B cell (primary cell): ENCODE data around the gene SH3D19. TPM values are rescaled to one million over a fixed set of nuclear protein-coding genes. Genes with fewer than 3 reads are reported as not detected.

Source experiments
- ATAC-seq: fragments of 200-7000 bp; cut with Tn5 transposase; one replicate; pipeline ENCODE4 v1.10.0; 2021; ENCODE audit warnings: low read depth, mild to moderate bottlenecking, moderate number of reproducible peaks, moderate library complexity
- CTCF ChIA-PET: fragments of 350-600 bp; sonication (Branson Sonifier 250); formaldehyde crosslinking; loops from one replicate; lab custom pipeline; 2021; ENCODE audit warnings: antibody characterized with exemption, inconsistent platforms; lab: Charles Lee
- POLR2A ChIA-PET: fragments of 350-600 bp; sonication (Branson Sonifier 250); formaldehyde crosslinking; loops from one replicate; lab custom pipeline; 2021; ENCODE audit warnings: antibody characterized with exemption; lab: Charles Lee
- DNase-seq: peaks from one replicate; pipeline ENCODE4 v3.0.0; 2013
- H2AFZ ChIP-seq: 2 replicates; pipeline ENCODE4 v1.6.1; 2012; ENCODE audit warnings: mild to moderate bottlenecking, low read depth, low read length; ENCODE audit not compliant: insufficient read depth, poor library complexity, severe bottlenecking
- H3K27ac ChIP-seq, 2 donors: 1 replicate in 1 of 2; 2 replicates in 1 of 2; pipeline ENCODE4 v1.5.1; 2012 to 2013; ENCODE audit warnings: low read length in 2 of 2, mild to moderate bottlenecking in 2 of 2, moderate library complexity in 1 of 2
- H3K27me3 ChIP-seq, 4 experiments: fragments of 200-600 bp in 1 of 4; sonication (generic) in 1 of 4; replicated peaks in 1 of 4; 1 replicate in 2 of 4; 2 replicates in 2 of 4; pipeline versions ENCODE4 v1.6.1 to v1.7.0; 2013 to 2016; ENCODE audit warnings: low read length in 3 of 4, mild to moderate bottlenecking in 2 of 4, mixed read lengths in 1 of 4, moderate library complexity in 1 of 4; ENCODE audit not compliant: insufficient read depth in 4 of 4, control insufficient read depth in 3 of 4; ENCODE audit errors: control extremely low read depth in 1 of 4
- H3K36me3 ChIP-seq, 2 experiments: replicated peaks in 1 of 2; 1 replicate in 1 of 2; 2 replicates in 1 of 2; pipeline versions ENCODE4 v1.6.1 to v1.7.1; 2013; ENCODE audit warnings: low read length in 1 of 2; ENCODE audit not compliant: insufficient read depth in 2 of 2, control insufficient read depth in 1 of 2; ENCODE audit errors: control extremely low read depth in 1 of 2, extremely low read depth in 1 of 2
- H3K4me1 ChIP-seq, 2 donors: fragments of 200-600 bp in 1 of 2; sonication (generic) in 1 of 2; 1 replicate in 1 of 2; 2 replicates in 1 of 2; pipeline versions ENCODE4 v1.5.1 to v1.6.1; 2013 to 2017; ENCODE audit warnings: low read length in 2 of 2; ENCODE audit not compliant: control insufficient read depth in 2 of 2, insufficient read depth in 2 of 2
- H3K4me2 ChIP-seq: replicated peaks from 2 replicates; pipeline ENCODE3; 2012; ENCODE audit warnings: mild to moderate bottlenecking, low read depth, low read length; ENCODE audit not compliant: poor library complexity, severe bottlenecking
- H3K4me3 ChIP-seq, 5 experiments: fragments of 200-600 bp in 1 of 5; sonication (generic) in 1 of 5; 1 replicate in 3 of 5; 2 replicates in 2 of 5; pipeline versions ENCODE4 v1.5.1 to v1.7.0; 2011 to 2016; ENCODE audit warnings: low read length in 4 of 5, mild to moderate bottlenecking in 4 of 5, low read depth in 2 of 5, control low read depth in 1 of 5, moderate library complexity in 1 of 5; ENCODE audit not compliant: insufficient read depth in 1 of 5; ENCODE audit errors: control extremely low read depth in 1 of 5, extremely low read depth in 1 of 5
- H3K79me2 ChIP-seq: fragments of 200-600 bp; sonication (generic); one replicate; pipeline ENCODE4 v1.6.0; 2016; ENCODE audit warnings: low read length; ENCODE audit not compliant: control insufficient read depth, insufficient read depth
- H3K9ac ChIP-seq: fragments of 200-600 bp; sonication (generic); 2 replicates; pipeline ENCODE4 v1.6.1; 2017; ENCODE audit warnings: mild to moderate bottlenecking, low read length, moderate library complexity
- H3K9me3 ChIP-seq, 3 donors: one replicate each; pipeline versions ENCODE4 v1.6.1 to v1.7.1; 2013; ENCODE audit warnings: low read length in 2 of 3; ENCODE audit not compliant: control insufficient read depth in 2 of 3, insufficient read depth in 1 of 3; ENCODE audit errors: control extremely low read depth in 1 of 3
- H4K20me1 ChIP-seq: 2 replicates; pipeline ENCODE4 v1.6.0; 2012; ENCODE audit warnings: mild to moderate bottlenecking, low read length; ENCODE audit not compliant: insufficient read depth, control insufficient read depth, poor library complexity, severe bottlenecking
- H3K27ac Mint-ChIP-seq: one replicate; pipeline ENCODE4 v1.8.0; 2021; ENCODE audit warnings: mixed read lengths
- H3K27me3 Mint-ChIP-seq: one replicate; pipeline ENCODE4 v1.8.0; 2021; ENCODE audit warnings: mixed read lengths
- H3K4me1 Mint-ChIP-seq: one replicate; pipeline ENCODE4 v1.8.0; 2021; ENCODE audit warnings: mixed read lengths
- H3K4me3 Mint-ChIP-seq: one replicate; pipeline ENCODE4 v1.8.0; 2021; ENCODE audit warnings: mixed read lengths
- H3K9me3 Mint-ChIP-seq: one replicate; pipeline ENCODE4 v1.8.0; 2022; ENCODE audit warnings: mixed read lengths; ENCODE audit not compliant: insufficient read depth
- CTCF ChIP-seq: fragments of 200-600 bp; IDR thresholded peaks from one replicate; pipeline ENCODE4 v1.8.0; 2022; ENCODE audit warnings: antibody characterized with exemption, mild to moderate bottlenecking
- EZH2 ChIP-seq: IDR thresholded peaks from 2 replicates; pipeline ENCODE4 v1.6.1; 2012; ENCODE audit warnings: borderline replicate concordance, low read depth, mild to moderate bottlenecking, moderate library complexity, low read length; ENCODE audit not compliant: insufficient read depth, poor library complexity, severe bottlenecking
- WGBS: methylation state at CpG from one replicate; pipeline ENCODE4 v1.1.5; 2013; ENCODE audit warnings: missing lambda C conversion rate; ENCODE audit not compliant: insufficient coverage; 5-methylcytosine and 5-hydroxymethylcytosine counted together
- intact Hi-C: fragments of 100-400 bp; cut with micrococcal nuclease; formaldehyde crosslinking; loops from one replicate; pipeline ENCODE4 v1.10.0; 2022
- polyA plus RNA-seq: library from polyadenylated mRNA; depleted of rRNA; stranded (reverse); fragments of >200 nt; gene quantifications from 2 replicates; pipeline ENCODE4 v1.2.3, GENCODE V29; 2012
- total RNA-seq, 2 donors: library from RNA; stranded (reverse); fragments of 120-200 nt in 1 of 2; gene quantifications; 1 replicate in 1 of 2; 2 replicates in 1 of 2; pipeline versions ENCODE4 v1.2.3 to v1.2.4, GENCODE V29; 2013 to 2022

The SH3D19 gene
- total and polyA plus RNA-seq, 2 donors (not counting 1 experiment from before 2014, with no cell fraction given) = 0.01 TPM; not detected in 1

GRCh38 chr4:151095142-151095541 is 230.3 kb downstream of the SH3D19 start:
- Histone ChIP-seq H2AFZ (no peak overlapping the region), H3K27ac (no peak overlapping the region), H3K4me1 (peaks cover 13 to 19% of the 10 kb centered on the region in 2 donors), H3K79me2 (peaks cover 7% of the 10 kb centered on the region), H3K4me3 (no peak overlapping the region), H3K9me3 (no peaks in the 10 kb centered on the region), H3K36me3 (no peaks in the 10 kb centered on the region), H4K20me1 (no peaks in the 10 kb centered on the region), H3K27me3 (no peaks in the 10 kb centered on the region), H3K9ac (no peak overlapping the region), H3K4me2 (no peak overlapping the region)
- TF ChIP-seq EZH2 (no peak), CTCF (no peak)
- WGBS = no CpG with 5 or more reads among the region's 3 CpGs
- ATAC-seq (no peak), DNase-seq (no peak)
- ChIA-PET POLR2A (no interaction called here), CTCF (interaction anchor here (0.6 kb wide), 1 partner anchor 76 kb away, joined by 3 read pairs; no protein-coding TSS in a partner anchor)
- H3K27me3 Mint-ChIP-seq = peaks cover 9% of the 10 kb centered on the region
- no peak overlapping the region for H3K27ac Mint-ChIP-seq
- no peak overlapping the region for H3K4me3 Mint-ChIP-seq
- no peaks in the 10 kb centered on the region for H3K9me3 Mint-ChIP-seq
- intact Hi-C loops = loop anchor here (5.0 to 10.0 kb wide), 2 partner anchors 1060 to 1567 kb away; no protein-coding TSS in a partner anchor
- H3K4me1 Mint-ChIP-seq = peaks cover 20% of the 10 kb centered on the region

- no peak overlapping the region for H2AFZ ChIP-seq
- no peaks in the 10 kb centered on the region for H3K36me3 ChIP-seq
- no peaks in the 10 kb centered on the region for H3K9me3 ChIP-seq
- ATAC-seq = no peak
- no peak overlapping the region for H3K27ac Mint-ChIP-seq
- ChIA-PET POLR2A (no interaction called here), CTCF (no interaction called here)
- H3K27me3 ChIP-seq = no peaks in the 10 kb centered on the region
- no peak overlapping the region for H3K4me3 ChIP-seq
- no peak overlapping the region for H3K9ac ChIP-seq
- H3K4me1 ChIP-seq = peaks cover 12 to 16% of the 10 kb centered on the region in 2 donors
- no peaks in the 10 kb centered on the region for H4K20me1 ChIP-seq
- DNase-seq = no peak
- no peak overlapping the region for H3K4me2 ChIP-seq
- TF ChIP-seq EZH2 (no peak), CTCF (no peak)
- H3K27ac ChIP-seq = no peak overlapping the region
- H3K79me2 ChIP-seq = no peaks in the 10 kb centered on the region
- H3K9me3 Mint-ChIP-seq = no peaks in the 10 kb centered on the region
- intact Hi-C loops = loop anchor here (10.0 kb wide), 1 partner anchor 1060 kb away; no protein-coding TSS in a partner anchor
- WGBS = no CpG with 5 or more reads among the region's 2 CpGs
- no peak overlapping the region for H3K4me3 Mint-ChIP-seq
- peaks cover 9% of the 10 kb centered on the region for H3K27me3 Mint-ChIP-seq
- H3K4me1 Mint-ChIP-seq = peaks cover 14% of the 10 kb centered on the region
Measured at GRCh38 chr4:151094290-151094751, 231.1 kb downstream of the SH3D19 start.
